GM12878 (cell line): ENCODE measurements around the gene ATP1B2. TPM values are rescaled to one million over a fixed set of nuclear protein-coding genes. Genes with fewer than 3 reads are reported as not detected.

Source experiments
- ATF7 ChIP-seq: fragments of 450-650 bp; IDR thresholded peaks from 2 replicates; pipeline ENCODE4 v1.6.1; 2016; ENCODE audit warnings: low read depth, mild to moderate bottlenecking
- BACH1 ChIP-seq: fragments of 450-650 bp; IDR thresholded peaks from 2 replicates; pipeline ENCODE4 v1.6.1; 2017; ENCODE audit warnings: mild to moderate bottlenecking, borderline replicate concordance
- BHLHE40 ChIP-seq, 2 experiments: fragments of 450-650 bp in 1 of 2; IDR thresholded peaks; 2 replicates each; pipeline ENCODE4 v1.6.1; 2011 to 2017; ENCODE audit warnings: low read depth in 2 of 2, borderline replicate concordance in 1 of 2, improper control_type of control experiment in 1 of 2, low read length in 1 of 2, mild to moderate bottlenecking in 1 of 2
- CBFB ChIP-seq: IDR thresholded peaks from 2 replicates; pipeline ENCODE4 v1.6.1; 2016; ENCODE audit warnings: antibody characterized with exemption, low read depth
- CHD1 ChIP-seq: IDR thresholded peaks from 2 replicates; pipeline ENCODE4 v1.6.1; 2012; ENCODE audit warnings: low read depth, low read length, improper control_type of control experiment
- CHD2 ChIP-seq: IDR thresholded peaks from 2 replicates; pipeline ENCODE4 v1.6.1; 2011; ENCODE audit warnings: low read depth, low read length, improper control_type of control experiment, borderline replicate concordance
- EED ChIP-seq: sonication (generic); IDR thresholded peaks from 2 replicates; pipeline ENCODE4 v1.6.1; 2016; ENCODE audit warnings: antibody characterized with exemption, low read depth
- ESRRA ChIP-seq: IDR thresholded peaks from 2 replicates; pipeline ENCODE4 v1.6.1; 2012; ENCODE audit warnings: mild to moderate bottlenecking, low read length, improper control_type of control experiment
- ETV6 ChIP-seq, 2 experiments: fragments of 450-650 bp in 1 of 2; IDR thresholded peaks in 1 of 2; conservative IDR thresholded peaks in 1 of 2; 2 replicates each; pipeline ENCODE4 v1.6.1; 2014; ENCODE audit warnings: antibody characterized with exemption in 1 of 2, borderline replicate concordance in 1 of 2, low read depth in 1 of 2, mild to moderate bottlenecking in 1 of 2, moderate library complexity in 1 of 2
- EZH2 ChIP-seq: IDR thresholded peaks from 2 replicates; pipeline ENCODE4 v1.6.1; 2012; ENCODE audit warnings: low read depth, mild to moderate bottlenecking, control low read depth, inconsistent platforms, low read length, borderline replicate concordance; ENCODE audit not compliant: control insufficient read depth
- GABPA ChIP-seq: IDR thresholded peaks from 2 replicates; pipeline ENCODE4 v1.6.1; 2014; ENCODE audit warnings: antibody characterized with exemption, low read depth, mild to moderate bottlenecking, inconsistent platforms
- IRF4 ChIP-seq: IDR thresholded peaks from 2 replicates; pipeline ENCODE4 v1.6.1; 2011; ENCODE audit warnings: low read depth, low read length
- JUND ChIP-seq: IDR thresholded peaks from 2 replicates; pipeline ENCODE4 v1.6.1; 2012; ENCODE audit warnings: low read depth, mild to moderate bottlenecking, low read length, improper control_type of control experiment, moderate library complexity
- KLF5 ChIP-seq: fragments of 450-650 bp; IDR thresholded peaks from 2 replicates; pipeline ENCODE4 v1.6.1; 2014; ENCODE audit warnings: mild to moderate bottlenecking; ENCODE audit not compliant: partially characterized antibody
- MYB ChIP-seq: fragments of 150-350 bp; IDR thresholded peaks from 2 replicates; pipeline ENCODE4 v1.6.1; 2014; ENCODE audit warnings: mild to moderate bottlenecking, low read depth, low read length, borderline replicate concordance
- NFIC ChIP-seq: IDR thresholded peaks from 2 replicates; pipeline ENCODE4 v1.6.1; 2012; ENCODE audit warnings: low read depth, mild to moderate bottlenecking, inconsistent platforms, low read length, moderate library complexity
- POU2F2 ChIP-seq: IDR thresholded peaks from 3 replicates; pipeline ENCODE4 v1.6.1; 2011; ENCODE audit warnings: low read depth, mild to moderate bottlenecking, low read length, borderline replicate concordance
- SMAD1 ChIP-seq: fragments of 450-650 bp; IDR thresholded peaks from 2 replicates; pipeline ENCODE4 v1.6.1; 2018; ENCODE audit warnings: mild to moderate bottlenecking, low read depth; ENCODE audit not compliant: partially characterized antibody
- SMARCA5 ChIP-seq: fragments of 450-650 bp; IDR thresholded peaks from 2 replicates; pipeline ENCODE4 v1.6.1; 2017; ENCODE audit warnings: mild to moderate bottlenecking
- SMC3 ChIP-seq: IDR thresholded peaks from 2 replicates; pipeline ENCODE4 v1.6.1; 2011; ENCODE audit warnings: low read length, improper control_type of control experiment, borderline replicate concordance
- SPI1 ChIP-seq: IDR thresholded peaks from 2 replicates; pipeline ENCODE4 v1.6.1; 2011; ENCODE audit warnings: low read depth, mild to moderate bottlenecking, low read length, moderate library complexity, borderline replicate concordance; ENCODE audit not compliant: insufficient read depth
- SRF ChIP-seq, 2 experiments: IDR thresholded peaks; 2 replicates each; pipeline ENCODE4 v1.6.1; 2011; ENCODE audit warnings: low read depth in 2 of 2, low read length in 2 of 2, mild to moderate bottlenecking in 1 of 2, moderate library complexity in 1 of 2
- STAT1 ChIP-seq: fragments of 450-650 bp; conservative IDR thresholded peaks from 2 replicates; pipeline ENCODE4 v1.6.1; 2014; ENCODE audit warnings: antibody characterized with exemption, mild to moderate bottlenecking
- STAT3 ChIP-seq: IDR thresholded peaks from 2 replicates; pipeline ENCODE4 v1.6.1; 2011; ENCODE audit warnings: low read depth, low read length, improper control_type of control experiment
- TCF12 ChIP-seq: IDR thresholded peaks from 2 replicates; pipeline ENCODE4 v1.6.1; 2011; ENCODE audit warnings: low read depth, mild to moderate bottlenecking, low read length
- TCF7 ChIP-seq: IDR thresholded peaks from 2 replicates; pipeline ENCODE4 v1.6.1; 2014; ENCODE audit warnings: antibody characterized with exemption, borderline replicate concordance
- polyA plus RNA-seq, 11 experiments: library from polyadenylated mRNA; depleted of rRNA in 4 of 11; unstranded in 6 of 11; stranded (reverse) in 5 of 11; fragments of >200 nt; fragmentation: Nextera tagmentation in 4 of 11; fragmentation: Illumina TruSeq in 1 of 11; extraction: Ambion mirVana in 4 of 11; extraction: Trizol in 1 of 11; gene quantifications; 1 replicate in 1 of 11; 2 replicates in 10 of 11; pipeline versions ENCODE4 v1.2.1 to v1.2.3, GENCODE V29; 2011 to 2016; ENCODE audit warnings: inconsistent platforms in 2 of 11, missing spikeins in 2 of 11, low read depth in 1 of 11
- total RNA-seq, 4 experiments: library from RNA; depleted of rRNA in 3 of 4; stranded (reverse); fragments of >200 nt in 3 of 4; fragmentation: Illumina TruSeq in 1 of 4; extraction: Trizol in 1 of 4; gene quantifications; 2 replicates each; pipeline versions ENCODE4 v1.2.1 to v1.2.3, GENCODE V29; 2013 to 2021
- TF ChIP-seq, protein P1 (sequence below): IDR thresholded peaks from 2 replicates; pipeline ENCODE4 v1.6.1; 2011; ENCODE audit warnings: mild to moderate bottlenecking, low read depth, low read length, moderate library complexity; ENCODE audit not compliant: insufficient replicate concordance
- TF ChIP-seq, protein P2 (sequence below): fragments of 450-650 bp; IDR thresholded peaks from 2 replicates; pipeline ENCODE4 v1.6.1; 2018; ENCODE audit warnings: borderline replicate concordance, mild to moderate bottlenecking; ENCODE audit not compliant: partially characterized antibody

ATP1B2 gene
- total and polyA plus RNA-seq, 10 of the 15 experiments (the other 5 are each of a cell fraction or from before 2014, with no cell fraction given), result 0.03 to 0.29 (median 0.15) TPM; not detected in 3

DNA sequence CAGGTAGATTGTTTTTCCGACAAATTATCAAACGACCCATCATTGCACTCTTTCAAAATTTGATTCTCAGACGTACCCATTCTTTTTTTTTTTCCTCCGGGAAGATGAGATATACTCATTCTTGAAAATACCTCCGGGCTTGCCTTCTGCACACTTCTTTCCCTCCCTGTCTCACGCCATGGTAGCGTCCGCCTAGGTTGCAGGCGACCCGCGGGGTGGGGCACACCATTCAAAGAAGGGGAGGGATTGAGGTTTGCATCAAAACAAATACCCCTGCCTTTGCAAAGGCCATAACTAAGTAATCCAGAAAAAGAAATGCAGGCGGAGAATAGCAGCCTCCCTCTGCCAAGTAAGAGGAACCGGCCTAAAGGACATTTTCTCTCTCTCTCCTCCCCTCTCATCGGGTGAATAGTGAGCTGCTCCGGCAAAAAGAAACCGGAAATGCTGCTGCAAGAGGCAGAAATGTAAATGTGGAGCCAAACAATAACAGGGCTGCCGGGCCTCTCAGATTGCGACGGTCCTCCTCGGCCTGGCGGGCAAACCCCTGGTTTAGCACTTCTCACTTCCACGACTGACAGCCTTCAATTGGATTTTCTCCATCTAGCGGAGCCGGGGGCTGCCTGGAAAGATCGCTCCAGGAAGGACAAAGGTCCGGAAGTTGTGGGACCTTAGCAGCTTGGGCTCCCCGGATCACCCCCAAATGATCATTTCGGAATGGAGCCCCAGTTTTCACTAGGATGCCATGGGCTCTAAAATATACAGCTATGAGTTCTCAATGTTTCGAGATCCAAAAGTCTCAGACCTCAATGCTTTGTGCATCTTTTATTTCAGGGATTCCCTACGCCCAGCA lies 35.7 kb downstream of the ATP1B2 start (continued):
- TF ChIP-seq SMC3 (no peak), STAT1 (peak; percentile 75; the same call in 1 of the 2 replicates), STAT3 (0 out of 2 replicates have a peak, but pooled peaks have one; percentile 46), NFIC (peak; percentile 83), BHLHE40 (IDR thresholded peaks at IDR 0.05; ENCODE audit: borderline replicate concordance in 1 of 2, low read depth in 2 of 2, low read length in 1 of 2) (peak; percentile 97), CHD1 (peak; percentile 99), ATF7 (peak; percentile 100), IRF4 (no peak), SMAD1 (peak; percentile 81), TCF7 (no peak), CHD2 (0 out of 2 replicates have a peak, but pooled peaks have one; percentile 4), BACH1 (peak; percentile 62; the same call in 1 of the 2 replicates), MYB (no peak), CBFB (peak; percentile 35; the same call in 1 of the 2 replicates), TCF12 (no peak), SPI1 (peak; percentile 41; the same call in 1 of the 2 replicates), ETV6 (conservative IDR thresholded peaks at IDR 0.05 in 1 of 2, IDR thresholded peaks at IDR 0.05 in 1 of 2; ENCODE audit: borderline replicate concordance in 1 of 2, low read depth in 1 of 2) (peak; percentile 32 to 63; a peak in 1 of 4 replicates), SRF (IDR thresholded peaks at IDR 0.05; ENCODE audit: low read depth in 2 of 2, low read length in 2 of 2) (no peak), ESRRA (0 out of 2 replicates have a peak, but pooled peaks have one; percentile 59), KLF5 (peak; percentile 100), GABPA (peak; percentile 74), EZH2 (no peak), JUND (peak; percentile 98), SMARCA5 (0 out of 2 replicates have a peak, but pooled peaks have one; percentile 17), EED (no peak), POU2F2 (peak; percentile 96)
- TF ChIP-seq, protein P1, sequence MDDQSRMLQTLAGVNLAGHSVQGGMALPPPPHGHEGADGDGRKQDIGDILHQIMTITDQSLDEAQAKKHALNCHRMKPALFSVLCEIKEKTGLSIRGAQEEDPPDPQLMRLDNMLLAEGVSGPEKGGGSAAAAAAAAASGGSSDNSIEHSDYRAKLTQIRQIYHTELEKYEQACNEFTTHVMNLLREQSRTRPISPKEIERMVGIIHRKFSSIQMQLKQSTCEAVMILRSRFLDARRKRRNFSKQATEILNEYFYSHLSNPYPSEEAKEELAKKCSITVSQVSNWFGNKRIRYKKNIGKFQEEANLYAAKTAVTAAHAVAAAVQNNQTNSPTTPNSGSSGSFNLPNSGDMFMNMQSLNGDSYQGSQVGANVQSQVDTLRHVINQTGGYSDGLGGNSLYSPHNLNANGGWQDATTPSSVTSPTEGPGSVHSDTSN, result no peak
- TF ChIP-seq, protein P2, sequence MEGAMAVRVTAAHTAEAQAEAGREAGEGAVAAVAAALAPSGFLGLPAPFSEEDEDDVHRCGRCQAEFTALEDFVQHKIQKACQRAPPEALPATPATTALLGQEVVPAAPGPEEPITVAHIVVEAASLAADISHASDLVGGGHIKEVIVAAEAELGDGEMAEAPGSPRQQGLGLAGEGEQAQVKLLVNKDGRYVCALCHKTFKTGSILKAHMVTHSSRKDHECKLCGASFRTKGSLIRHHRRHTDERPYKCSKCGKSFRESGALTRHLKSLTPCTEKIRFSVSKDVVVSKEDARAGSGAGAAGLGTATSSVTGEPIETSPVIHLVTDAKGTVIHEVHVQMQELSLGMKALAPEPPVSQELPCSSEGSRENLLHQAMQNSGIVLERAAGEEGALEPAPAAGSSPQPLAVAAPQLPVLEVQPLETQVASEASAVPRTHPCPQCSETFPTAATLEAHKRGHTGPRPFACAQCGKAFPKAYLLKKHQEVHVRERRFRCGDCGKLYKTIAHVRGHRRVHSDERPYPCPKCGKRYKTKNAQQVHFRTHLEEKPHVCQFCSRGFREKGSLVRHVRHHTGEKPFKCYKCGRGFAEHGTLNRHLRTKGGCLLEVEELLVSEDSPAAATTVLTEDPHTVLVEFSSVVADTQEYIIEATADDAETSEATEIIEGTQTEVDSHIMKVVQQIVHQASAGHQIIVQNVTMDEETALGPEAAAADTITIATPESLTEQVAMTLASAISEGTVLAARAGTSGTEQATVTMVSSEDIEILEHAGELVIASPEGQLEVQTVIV, result peak; percentile 96
